ENCODE measurements around the gene DACT3. TPM values are rescaled to one million over a fixed set of nuclear protein-coding genes. Genes with fewer than 3 reads are reported as not detected.

DACT3 gene
- total and polyA plus RNA-seq, 7 donors: 0.44 to 1.6 (median 0.76) TPM

DNA sequence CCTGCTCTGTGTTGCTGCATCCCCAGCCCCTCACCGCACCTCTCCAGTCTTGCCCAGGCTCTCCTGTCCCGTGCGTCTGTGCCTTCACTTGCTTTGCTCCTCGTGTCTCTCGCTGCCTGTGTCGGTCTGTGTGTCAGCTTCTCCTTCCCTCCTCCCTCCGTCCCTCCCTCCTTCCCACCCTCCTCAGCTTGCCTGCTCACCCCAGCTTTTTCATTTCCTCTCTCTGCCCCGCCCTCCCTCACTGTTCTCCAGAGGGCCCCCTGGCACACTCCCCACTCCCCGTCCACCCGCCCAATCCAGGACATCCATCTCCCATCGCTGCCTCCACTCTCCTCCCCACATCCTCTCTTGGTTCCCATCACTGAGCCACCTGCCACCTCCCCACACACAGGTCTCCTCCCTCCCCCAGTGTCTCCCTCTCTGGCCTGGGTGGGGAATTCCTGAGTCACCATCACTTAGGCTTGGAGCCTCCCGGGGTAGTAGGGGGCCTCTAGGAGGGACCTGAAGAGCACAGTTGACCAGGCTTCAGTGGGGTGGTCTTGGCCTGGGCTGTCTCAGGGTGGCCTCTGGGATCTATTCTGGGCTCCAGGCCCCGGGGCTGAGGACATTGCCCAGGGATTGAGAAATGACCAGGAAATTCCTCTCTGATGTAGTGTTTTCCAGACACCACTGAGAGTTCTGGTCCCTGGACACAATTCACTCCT lies 35.9 kb downstream of the DACT3 start, which contains the start of gene PTGIR:
PTGIR (minus strand) TSS at position 132 of the 704 bp plus-strand sequence. CDS start 864 bp downstream, outside the sequence.
- TF ChIP-seq, protein P1, sequence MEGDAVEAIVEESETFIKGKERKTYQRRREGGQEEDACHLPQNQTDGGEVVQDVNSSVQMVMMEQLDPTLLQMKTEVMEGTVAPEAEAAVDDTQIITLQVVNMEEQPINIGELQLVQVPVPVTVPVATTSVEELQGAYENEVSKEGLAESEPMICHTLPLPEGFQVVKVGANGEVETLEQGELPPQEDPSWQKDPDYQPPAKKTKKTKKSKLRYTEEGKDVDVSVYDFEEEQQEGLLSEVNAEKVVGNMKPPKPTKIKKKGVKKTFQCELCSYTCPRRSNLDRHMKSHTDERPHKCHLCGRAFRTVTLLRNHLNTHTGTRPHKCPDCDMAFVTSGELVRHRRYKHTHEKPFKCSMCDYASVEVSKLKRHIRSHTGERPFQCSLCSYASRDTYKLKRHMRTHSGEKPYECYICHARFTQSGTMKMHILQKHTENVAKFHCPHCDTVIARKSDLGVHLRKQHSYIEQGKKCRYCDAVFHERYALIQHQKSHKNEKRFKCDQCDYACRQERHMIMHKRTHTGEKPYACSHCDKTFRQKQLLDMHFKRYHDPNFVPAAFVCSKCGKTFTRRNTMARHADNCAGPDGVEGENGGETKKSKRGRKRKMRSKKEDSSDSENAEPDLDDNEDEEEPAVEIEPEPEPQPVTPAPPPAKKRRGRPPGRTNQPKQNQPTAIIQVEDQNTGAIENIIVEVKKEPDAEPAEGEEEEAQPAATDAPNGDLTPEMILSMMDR (IDR thresholded peaks at IDR 0.05): no peak
- WGBS, 3 donors: 31 to 34% (median 33%) methylated on average over 13 of the region's 13 CpGs
- H3K27ac ChIP-seq: peak within 1 kb of the TSS; percentile 53
- H3K9me3 ChIP-seq: no peaks in the 10 kb centered on the region
- DNase-seq (peak; percentile 86 to 91), ATAC-seq (peak; percentile 53 to 76 (median 65))
- peak within 1 kb of the TSS; percentile 45 for H3K4me3 ChIP-seq
- intact Hi-C loops (cut with DNase I): no loop called here
- H3K36me3 ChIP-seq (ENCODE audit: insufficient read depth in 1 of 2, low read depth in 1 of 2): no peaks in the 10 kb centered on the region
- H3K4me1 ChIP-seq: peaks cover 4% of the 10 kb centered on the region
- peaks cover 0 to 6% (median 0%) of the 10 kb centered on the region in 3 donors for H3K27me3 ChIP-seq (ENCODE audit: insufficient read depth in 3 of 3, low read length in 2 of 3)

DNA sequence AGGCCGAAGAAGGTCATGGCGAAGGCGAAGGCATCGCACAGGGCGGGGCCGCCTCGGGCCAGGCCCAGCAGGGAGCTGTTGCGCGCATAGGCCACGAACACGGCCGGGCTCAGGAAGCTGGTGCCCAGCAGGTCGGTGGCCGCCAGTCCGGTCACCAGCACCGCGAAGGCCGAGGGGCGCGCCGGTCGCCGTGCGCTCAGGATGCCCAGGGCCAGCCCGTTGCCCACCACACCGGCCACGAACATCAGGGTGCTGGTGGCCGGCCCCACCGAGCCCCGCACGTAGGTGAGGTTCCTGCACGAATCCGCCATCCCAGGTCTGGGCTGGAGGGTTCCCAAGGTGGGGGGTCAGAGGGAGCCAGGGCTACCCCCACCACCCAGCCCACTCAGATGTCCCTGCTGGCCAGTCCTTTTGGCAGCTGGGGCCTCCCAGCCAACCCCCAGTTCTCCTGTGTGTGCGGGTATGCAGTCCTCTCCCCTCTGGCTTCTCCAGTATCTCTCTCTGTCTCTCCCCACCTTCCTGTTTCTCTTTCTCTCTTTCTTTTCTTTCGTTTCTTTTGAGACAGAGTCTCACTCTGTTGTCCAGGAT lies 37.0 kb downstream of the DACT3 start:
- H3K36me3 ChIP-seq (ENCODE audit: insufficient read depth in 1 of 2, low read depth in 1 of 2): no peaks in the 10 kb centered on the region
- WGBS, 3 donors: 90 to 96% (median 92%) methylated on average over 23 to 35 of the region's 35 CpGs
- no peak for ATAC-seq
- peaks cover 6% of the 10 kb centered on the region for H3K4me1 ChIP-seq
- H3K27me3 ChIP-seq (ENCODE audit: insufficient read depth in 3 of 3, low read length in 2 of 3): peaks cover 0 to 6% (median 0%) of the 10 kb centered on the region in 3 donors
- TF ChIP-seq, protein P1 (IDR thresholded peaks at IDR 0.05): no peak
- intact Hi-C loops (cut with DNase I): no loop called here
- no peak for DNase-seq
- H3K27ac ChIP-seq: no peak overlapping the region
- no peaks in the 10 kb centered on the region for H3K9me3 ChIP-seq
- peak overlapping the region; percentile 45 for H3K4me3 ChIP-seq

DNA sequence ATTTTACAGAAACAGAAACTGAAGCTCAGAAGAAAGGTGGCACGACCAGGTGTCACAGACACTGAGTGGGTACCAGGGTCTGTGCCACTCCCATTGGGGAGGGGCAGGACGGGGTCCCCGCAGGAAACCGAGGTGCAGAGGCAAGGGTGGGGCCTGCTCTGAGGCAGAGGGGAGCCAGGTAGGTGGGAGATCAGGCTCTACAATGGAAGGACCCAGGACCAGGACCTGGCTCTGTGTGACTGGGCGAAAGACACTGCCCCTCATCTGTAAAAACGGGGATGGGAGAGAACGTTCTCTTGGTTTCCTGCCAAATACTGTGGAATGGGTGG lies 38.9 kb downstream of the DACT3 start:
- intact Hi-C loops (cut with DNase I): no loop called here
- DNase-seq (peak; percentile 7 to 31), ATAC-seq (no peak)
- H3K4me1 ChIP-seq: peaks cover 16% of the 10 kb centered on the region
- TF ChIP-seq, protein P1 (IDR thresholded peaks at IDR 0.05): no peak
- peak overlapping the region; percentile 36 for H3K4me3 ChIP-seq
- H3K36me3 ChIP-seq (ENCODE audit: insufficient read depth in 1 of 2, low read depth in 1 of 2): no peaks in the 10 kb centered on the region
- no peak overlapping the region for H3K27ac ChIP-seq
- H3K27me3 ChIP-seq (ENCODE audit: insufficient read depth in 3 of 3, low read length in 2 of 3): peaks cover 0 to 6% (median 0%) of the 10 kb centered on the region in 3 donors
- WGBS, 3 donors: 63 to 74% (median 71%) methylated on average over 7 of the region's 7 CpGs
- no peaks in the 10 kb centered on the region for H3K9me3 ChIP-seq

GRCh38 chr19:46621191-46622117 lies 39.5 kb downstream of the DACT3 start:
- intact Hi-C loops (cut with DNase I): no loop called here
- Histone ChIP-seq H3K27me3 (ENCODE audit: insufficient read depth in 3 of 3, low read length in 2 of 3) (peaks cover 0 to 6% (median 0%) of the 10 kb centered on the region in 3 donors), H3K27ac (peak overlapping the region; percentile 23), H3K36me3 (ENCODE audit: insufficient read depth in 1 of 2, low read depth in 1 of 2) (no peaks in the 10 kb centered on the region), H3K9me3 (no peaks in the 10 kb centered on the region), H3K4me1 (peaks cover 21% of the 10 kb centered on the region), H3K4me3 (peak overlapping the region; percentile 36)
- WGBS, 3 donors: 56 to 71% (median 61%) methylated on average over 32 of the region's 32 CpGs
- ATAC-seq (no peak), DNase-seq (peak in 1 of 2 donors; percentile 35)
- TF ChIP-seq, protein P1 (IDR thresholded peaks at IDR 0.05): no peak
